Cerebellar cortex (tissue), 1 donor: ENCODE measurements around the gene GOLGA8A.
A peak's percentile ranks its signal among the peaks of the same experiment; 100 is the strongest.
"Not testable (repeated sequence)": the region's sequence is repeated elsewhere in the genome, so short reads cannot be mapped to it uniquely, and the experiment has no call there.

Experiments
- DNase-seq: peaks from one replicate; pipeline ENCODE4 v3.0.0-alpha.2; 2015; ENCODE audit warnings: low spot score

The GOLGA8A gene, protein sequence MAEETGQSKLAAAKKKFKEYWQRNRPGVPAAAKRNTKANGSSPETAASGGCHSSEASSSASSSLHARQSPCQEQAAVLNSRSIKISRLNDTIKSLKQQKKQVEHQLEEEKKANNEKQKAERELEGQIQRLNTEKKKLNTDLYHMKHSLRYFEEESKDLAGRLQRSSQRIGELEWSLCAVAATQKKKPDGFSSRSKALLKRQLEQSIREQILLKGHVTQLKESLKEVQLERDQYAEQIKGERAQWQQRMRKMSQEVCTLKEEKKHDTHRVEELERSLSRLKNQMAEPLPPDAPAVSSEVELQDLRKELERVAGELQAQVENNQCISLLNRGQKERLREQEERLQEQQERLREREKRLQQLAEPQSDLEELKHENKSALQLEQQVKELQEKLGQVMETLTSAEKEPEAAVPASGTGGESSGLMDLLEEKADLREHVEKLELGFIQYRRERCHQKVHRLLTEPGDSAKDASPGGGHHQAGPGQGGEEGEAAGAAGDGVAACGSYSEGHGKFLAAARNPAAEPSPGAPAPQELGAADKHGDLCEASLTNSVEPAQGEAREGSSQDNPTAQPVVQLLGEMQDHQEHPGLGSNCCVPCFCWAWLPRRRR

DNA sequence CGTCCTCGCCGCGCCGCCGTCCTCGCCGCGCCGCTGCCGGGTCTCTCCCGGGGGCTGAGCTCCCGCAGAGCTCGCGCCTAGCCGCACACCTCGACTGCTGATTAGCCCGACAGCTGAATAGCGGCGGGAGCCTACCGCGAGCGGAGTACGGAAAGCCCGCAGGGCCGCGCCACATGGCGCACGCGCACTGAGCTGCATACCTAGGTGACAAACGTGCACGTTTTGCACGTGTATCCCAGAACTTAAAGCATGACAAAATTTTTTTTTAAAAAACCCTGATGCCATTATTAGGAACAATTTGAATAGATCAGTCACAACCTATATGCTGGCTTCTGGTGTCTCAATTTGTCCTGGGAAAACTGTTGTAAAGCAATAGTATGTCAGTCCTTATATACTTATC, at the start of gene GOLGA8A:
GOLGA8A (minus strand) TSS at position 122 of the 400 bp plus-strand sequence. CDS start 48,117 bp downstream, outside the sequence.
- peak; percentile 69 for DNase-seq

GRCh38 chr15:34483644-34484043, 46.0 kb upstream of the GOLGA8A start:
- no peak for DNase-seq

DNA sequence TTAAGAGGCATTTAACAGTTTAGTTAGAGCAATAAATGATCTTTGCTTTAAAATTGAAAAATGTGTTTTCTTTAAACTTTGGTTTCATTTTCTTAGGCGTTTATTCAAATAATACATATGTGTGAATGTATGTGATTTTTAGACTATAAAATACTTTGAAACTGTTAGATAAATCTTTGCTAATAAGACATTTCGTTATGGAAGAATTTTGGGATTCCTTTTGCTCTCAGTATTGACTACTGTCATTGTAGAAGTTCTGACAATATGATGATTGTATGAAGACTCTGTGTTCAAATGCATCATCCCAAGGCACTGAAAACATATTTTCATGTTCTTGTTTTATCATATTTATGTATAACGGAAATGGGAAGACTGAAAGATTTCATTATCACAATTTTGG, 43.8 kb upstream of the GOLGA8A start:
- DNase-seq: no peak

GRCh38 chr15:34473840-34474239, 36.2 kb upstream of the GOLGA8A start:
- no peak for DNase-seq

DNA sequence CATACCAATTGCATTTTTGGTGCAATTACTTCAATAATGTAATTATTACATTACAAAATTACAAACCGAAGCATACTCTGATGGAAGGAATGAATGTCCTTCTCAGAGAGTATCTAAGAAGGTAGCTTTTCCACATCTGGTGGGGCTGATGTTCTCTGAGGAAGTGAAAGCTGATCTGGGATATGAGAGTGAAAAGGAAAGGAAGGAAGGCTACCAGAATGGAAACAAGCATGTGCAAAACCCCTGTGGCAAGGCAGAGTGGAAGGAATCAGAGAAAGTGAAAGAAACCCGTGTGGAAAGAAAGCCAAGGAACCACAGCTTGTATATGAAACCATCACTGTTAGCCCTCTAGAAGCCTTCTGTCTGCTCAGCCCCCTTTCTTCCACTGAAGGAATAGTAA, 35.3 kb upstream of the GOLGA8A start:
- no peak for DNase-seq

DNA sequence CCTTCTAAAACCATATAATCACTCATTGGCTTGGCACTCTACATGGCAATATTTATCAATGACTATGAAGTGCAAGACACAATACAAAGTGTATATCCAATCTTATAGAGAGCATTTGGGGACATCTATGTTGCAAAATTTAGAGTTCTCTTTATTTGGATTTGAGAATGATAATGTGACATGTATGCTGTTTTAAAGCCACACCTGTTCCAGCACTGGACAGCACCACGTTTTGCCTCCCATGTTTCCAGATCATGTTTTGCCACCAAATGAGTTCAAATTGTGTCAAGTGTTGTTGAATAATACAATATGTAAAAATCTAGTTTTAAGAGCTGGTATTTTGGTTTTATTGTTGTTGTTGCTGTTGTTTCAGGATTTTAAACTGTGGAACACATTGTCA, 33.3 kb upstream of the GOLGA8A start:
- no peak for DNase-seq

DNA sequence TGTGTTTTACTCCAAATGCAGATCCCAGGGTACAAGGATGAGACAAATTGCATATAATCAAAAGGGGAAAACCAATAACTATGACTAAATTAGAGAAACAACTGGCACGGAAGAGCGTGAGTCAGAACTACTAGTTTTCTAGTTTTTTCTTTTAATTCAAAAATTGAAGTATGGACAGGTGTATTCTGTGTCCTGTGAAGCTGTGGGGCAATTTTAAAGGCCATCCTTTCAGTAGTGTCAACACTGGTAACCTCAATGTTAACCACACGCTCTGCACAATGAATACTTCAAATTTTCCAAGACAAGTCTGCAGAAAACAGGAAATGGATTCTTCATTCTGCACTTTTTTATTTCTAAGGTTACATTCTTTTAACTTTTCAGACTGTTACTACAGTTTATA, 32.5 kb upstream of the GOLGA8A start:
- no peak for DNase-seq

- no peak for DNase-seq
Observed at GRCh38 chr15:34461730-34462129, 24.1 kb upstream of the GOLGA8A start.

DNA sequence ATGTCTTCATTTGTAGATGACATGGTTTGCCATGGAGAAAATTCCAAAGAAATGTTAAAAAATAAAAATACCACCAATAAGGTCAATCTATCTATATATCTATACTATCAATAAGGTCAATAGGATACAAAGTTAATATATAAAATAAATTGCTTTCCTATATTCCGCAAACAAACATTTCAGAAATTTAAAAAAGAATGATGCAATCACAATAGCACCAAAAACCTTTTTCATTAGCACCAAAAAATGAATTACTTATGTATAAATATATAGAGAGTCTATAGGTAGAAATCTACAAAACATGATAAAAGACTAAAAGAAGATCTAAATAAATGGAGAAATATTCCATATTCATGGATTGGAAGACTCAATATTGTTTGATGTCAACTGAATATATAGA, 22.8 kb upstream of the GOLGA8A start:
- DNase-seq: no peak

DNA sequence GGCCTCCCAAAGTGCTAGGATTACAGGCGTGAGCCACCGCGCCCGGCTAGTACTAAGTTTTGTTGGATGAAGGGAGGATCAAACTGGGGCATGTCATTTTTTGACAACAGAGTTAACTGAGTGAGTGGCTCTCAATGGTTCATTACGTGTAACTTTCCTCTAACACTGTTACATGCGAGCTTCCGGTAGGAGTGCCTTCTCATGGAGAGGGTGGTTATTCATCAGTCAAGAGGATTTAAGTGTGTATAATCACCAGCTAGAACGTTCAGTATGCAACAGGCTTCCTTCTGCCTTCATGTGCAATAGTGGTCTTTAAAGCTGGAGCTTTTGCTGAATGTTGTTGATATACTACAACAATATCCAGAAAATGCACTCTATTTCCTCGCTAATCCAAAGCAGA, 19.1 kb upstream of the GOLGA8A start:
- no peak for DNase-seq

GRCh38 chr15:34442891-34443290, 5.3 kb upstream of the GOLGA8A start:
- DNase-seq: no peak

GRCh38 chr15:34439878-34440277, 2.3 kb upstream of the GOLGA8A start:
- no peak for DNase-seq

DNA sequence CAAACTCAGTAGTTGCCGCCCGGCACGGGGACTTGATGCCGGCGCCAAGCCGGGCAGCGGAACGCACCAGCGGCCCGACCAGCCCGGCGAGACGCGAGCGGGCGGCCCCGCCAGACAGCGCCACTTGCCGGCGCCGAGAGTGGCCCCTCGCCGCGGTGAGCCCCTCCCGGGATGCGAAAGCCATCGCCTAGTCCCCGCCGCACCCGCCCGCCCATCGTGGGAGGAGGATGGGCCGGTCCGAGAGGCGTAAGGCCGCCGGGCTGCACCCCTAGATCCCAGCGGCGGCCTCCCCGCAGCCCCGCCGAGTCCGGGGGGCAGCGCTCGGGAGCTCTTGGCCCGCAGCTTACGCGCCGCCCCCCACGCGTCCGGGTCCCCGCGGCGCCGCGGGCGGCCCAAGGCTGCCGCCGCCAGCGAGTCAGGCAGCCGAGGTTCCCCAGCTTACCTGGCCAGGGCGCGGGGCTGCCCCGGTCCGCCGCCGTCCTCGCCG, 609 bp downstream of the GOLGA8A start:
- DNase-seq: no peak

- no peak for DNase-seq
Observed at GRCh38 chr15:34436126-34436955, 1.3 kb downstream of the GOLGA8A start.

GRCh38 chr15:34435658-34436057, 1.9 kb downstream of the GOLGA8A start:
- DNase-seq: no peak

GRCh38 chr15:34434627-34435305, 2.8 kb downstream of the GOLGA8A start:
- no peak for DNase-seq

DNA sequence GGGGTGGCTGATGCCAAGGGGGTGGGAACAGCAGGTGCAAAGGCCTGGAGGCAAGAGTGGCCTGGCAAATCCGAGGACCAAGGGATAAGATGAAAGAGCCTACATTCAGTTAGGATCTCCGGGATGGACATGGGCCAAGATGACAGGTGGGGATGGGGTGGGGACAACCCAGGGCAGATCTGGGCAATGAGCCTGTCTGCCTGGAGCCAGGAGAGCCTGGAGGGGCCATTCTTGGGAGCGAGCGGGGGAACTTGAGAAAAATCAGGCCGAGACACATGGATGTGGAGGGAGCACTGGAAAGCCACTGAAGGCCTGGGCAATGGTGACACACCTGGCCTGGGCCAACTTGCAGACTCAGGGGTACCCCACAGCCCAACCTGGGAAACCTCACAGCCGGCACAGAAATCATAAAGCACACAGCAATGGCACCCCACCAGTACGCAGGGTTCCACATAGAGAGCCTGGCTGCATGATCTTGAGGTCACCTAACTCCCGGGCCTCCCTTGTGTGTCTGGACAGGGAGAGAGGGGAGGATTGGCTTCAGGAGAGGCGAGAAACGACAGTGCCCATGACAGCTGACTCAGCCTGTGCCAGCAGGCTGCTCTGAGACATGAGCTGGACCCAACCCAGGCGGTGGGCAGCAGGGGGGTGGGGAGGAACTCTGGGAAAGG, 3.5 kb downstream of the GOLGA8A start:
- DNase-seq: peak; percentile 77

DNA sequence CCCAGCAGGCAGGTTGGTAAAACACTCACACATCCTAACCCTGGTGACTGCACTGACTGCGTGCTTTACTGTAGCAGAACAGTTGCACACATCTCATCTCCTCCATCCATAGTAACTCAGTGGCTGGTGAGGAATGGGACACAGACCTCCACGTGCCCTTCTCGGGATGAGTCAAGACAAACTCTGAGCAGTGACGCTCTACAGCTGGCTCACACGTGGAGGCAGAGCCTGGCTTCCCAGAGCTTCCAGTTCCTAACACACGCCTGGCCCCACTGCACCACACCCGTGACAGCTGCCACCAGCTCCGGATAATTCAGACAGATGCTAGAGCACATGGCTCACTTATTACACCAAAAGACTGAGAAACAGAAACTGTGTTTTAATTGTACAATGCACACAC, 7.0 kb downstream of the GOLGA8A start:
- DNase-seq: not testable (repeated sequence)

GRCh38 chr15:34423425-34424090, 14.1 kb downstream of the GOLGA8A start:
- not testable (repeated sequence) for DNase-seq

- not testable (repeated sequence) for DNase-seq
Observed at GRCh38 chr15:34420953-34421352, 16.7 kb downstream of the GOLGA8A start.

GRCh38 chr15:34418435-34418834, 19.2 kb downstream of the GOLGA8A start:
- DNase-seq: not testable (repeated sequence)
